NT2/D1 (cell line): Measurements from ENCODE around the gene FKRP.

Experiments used
- YY1 ChIP-seq: IDR thresholded peaks from 2 replicates; pipeline ENCODE4 v1.6.1; 2011; ENCODE audit not compliant: insufficient read length, insufficient read depth
- ZNF274 ChIP-seq: IDR thresholded peaks from 2 replicates; pipeline ENCODE4 v1.6.1; 2011; ENCODE audit warnings: mild to moderate bottlenecking, low read depth, low read length

DNA sequence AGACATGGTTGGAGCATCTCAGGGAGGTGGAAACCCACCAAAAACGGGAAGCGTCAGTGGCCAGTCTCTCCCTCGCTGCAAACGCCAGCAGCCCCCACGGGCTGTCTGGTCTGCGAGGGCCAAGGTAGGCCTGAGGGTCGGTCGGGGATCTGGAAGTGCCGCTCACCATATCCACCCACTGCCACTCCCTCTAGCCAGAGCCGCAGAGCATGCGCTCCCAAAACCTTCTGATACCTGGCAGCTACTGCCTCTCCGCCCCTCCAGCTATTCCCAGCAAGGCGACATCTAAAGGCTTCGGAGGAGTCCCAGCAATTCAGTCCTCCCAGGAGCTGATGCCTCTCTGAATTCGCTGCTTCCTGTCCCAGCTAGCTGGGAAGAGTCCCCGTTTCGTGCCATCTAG, 4.4 kb upstream of the FKRP start:
- TF ChIP-seq YY1 (no peak), ZNF274 (no peak)
